HG02870 (cell line): ENCODE data around the gene ARMC7.

Experiments
- ATAC-seq: cut with Tn5 transposase; IDR thresholded peaks from one replicate; pipeline ENCODE4 v1.9.1; 2021; ENCODE audit warnings: mild to moderate bottlenecking, moderate library complexity; ENCODE audit not compliant: unreplicated experiment

ARMC7 gene

DNA sequence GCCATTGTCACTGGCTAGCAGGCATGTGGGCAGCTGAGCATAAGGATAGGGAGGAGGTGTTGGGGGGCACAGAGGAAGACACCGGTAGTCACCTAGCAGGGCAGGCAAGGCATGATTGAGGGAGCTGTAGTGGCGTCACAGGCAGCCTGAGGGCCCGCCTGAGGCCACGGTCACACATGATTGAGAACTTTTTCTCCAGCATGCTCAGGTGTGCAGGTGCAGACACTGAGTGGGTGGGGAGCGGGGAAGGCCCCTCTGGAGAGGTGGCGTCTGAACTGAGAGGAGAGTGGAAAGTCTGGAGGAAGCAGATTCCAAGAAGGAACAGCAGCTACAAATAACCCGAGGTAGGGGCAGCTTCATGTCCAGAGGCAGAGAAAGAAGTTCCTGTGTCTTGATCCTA lies 10.9 kb upstream of the ARMC7 start:
- no peak for ATAC-seq

DNA sequence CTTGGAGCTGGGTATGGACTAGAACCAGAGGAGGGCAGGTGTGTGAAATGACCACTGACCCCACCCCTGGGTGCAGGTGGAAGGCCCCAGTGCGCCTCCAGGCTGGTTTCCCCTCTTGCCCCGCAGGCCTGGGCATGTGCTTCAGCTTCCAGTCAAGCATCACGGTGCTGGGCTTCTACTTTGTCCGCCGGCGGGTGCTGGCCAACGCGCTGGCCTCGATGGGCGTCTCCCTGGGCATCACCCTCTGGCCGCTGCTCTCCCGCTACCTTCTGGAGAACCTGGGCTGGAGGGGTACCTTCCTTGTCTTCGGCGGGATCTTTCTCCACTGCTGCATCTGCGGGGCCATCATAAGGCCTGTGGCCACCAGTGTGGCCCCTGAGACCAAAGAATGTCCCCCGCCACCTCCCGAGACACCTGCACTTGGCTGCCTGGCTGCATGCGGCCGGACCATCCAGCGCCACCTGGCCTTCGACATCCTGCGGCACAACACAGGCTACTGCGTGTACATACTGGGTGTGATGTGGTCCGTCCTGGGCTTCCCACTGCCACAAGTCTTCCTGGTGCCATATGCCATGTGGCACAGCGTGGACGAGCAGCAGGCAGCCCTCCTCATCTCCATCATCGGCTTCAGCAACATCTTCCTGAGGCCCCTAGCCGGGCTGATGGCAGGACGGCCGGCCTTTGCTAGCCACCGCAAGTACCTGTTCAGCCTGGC lies 9.7 kb upstream of the ARMC7 start:
- ATAC-seq: no peak

DNA sequence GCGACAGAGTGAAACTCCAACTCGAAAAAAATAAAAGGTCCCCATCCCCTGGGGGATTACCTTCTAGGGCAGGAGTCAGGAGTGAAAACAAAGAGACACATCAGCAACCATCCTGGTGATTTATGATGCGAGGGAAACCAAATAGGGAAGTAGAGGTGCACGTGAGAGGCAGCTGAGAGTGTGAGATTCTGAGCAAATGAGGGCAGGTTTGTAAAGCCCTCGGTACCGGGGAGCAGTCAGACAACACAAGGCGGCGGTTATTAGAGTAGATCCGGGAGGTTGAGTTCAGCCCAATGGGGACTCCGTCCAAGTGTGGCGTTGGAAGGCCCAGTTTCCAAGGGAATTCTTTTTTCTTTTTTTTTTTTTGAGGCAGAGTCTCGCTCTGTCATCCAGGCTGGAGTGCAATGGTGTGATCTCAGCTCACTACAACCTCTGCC lies 7.4 kb upstream of the ARMC7 start:
- ATAC-seq: no peak

DNA sequence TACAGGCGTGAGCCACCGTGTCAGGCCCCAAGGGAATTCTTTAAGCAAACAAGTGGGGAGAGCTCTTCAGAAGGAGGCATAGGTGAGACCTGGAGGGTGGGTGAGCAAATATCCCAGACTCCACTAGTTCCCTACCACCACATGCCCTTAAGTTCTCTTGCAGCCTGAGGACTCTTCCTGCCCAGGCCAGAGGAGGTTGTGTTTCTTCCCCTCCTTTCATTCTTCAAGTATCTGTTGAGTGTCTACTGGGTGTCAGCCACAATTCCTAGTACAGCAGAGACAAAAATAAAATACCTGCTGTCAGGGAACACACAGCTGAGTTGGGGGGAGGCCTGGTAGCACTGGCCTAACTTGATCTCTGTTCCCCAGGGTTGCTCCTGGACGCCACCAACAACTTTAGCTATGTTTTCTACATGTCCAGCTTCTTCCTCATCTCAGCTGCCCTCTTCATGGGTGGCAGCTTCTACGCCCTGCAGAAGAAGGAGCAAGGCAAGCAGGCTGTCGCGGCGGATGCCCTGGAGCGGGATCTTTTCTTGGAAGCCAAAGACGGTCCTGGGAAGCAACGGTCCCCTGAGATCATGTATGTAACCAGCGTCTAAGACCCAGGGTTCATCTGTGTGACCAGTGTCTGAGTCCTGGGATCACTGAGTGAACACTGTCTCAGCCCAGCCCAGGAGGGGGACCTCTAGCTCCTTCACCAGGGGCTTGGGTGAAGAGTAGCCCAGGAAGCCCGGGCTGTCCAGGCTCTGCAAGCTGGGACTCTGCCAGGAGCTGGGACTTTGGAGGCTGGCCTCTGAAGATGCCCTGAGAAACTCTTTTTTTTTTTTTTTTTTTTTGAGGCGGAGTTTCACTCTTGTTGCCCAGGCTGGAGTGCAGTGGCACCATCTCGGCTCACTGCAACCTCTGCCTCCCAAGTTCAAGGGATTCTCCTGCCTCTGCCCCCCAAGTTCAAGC lies 5.9 kb upstream of the ARMC7 start:
- no peak for ATAC-seq

DNA sequence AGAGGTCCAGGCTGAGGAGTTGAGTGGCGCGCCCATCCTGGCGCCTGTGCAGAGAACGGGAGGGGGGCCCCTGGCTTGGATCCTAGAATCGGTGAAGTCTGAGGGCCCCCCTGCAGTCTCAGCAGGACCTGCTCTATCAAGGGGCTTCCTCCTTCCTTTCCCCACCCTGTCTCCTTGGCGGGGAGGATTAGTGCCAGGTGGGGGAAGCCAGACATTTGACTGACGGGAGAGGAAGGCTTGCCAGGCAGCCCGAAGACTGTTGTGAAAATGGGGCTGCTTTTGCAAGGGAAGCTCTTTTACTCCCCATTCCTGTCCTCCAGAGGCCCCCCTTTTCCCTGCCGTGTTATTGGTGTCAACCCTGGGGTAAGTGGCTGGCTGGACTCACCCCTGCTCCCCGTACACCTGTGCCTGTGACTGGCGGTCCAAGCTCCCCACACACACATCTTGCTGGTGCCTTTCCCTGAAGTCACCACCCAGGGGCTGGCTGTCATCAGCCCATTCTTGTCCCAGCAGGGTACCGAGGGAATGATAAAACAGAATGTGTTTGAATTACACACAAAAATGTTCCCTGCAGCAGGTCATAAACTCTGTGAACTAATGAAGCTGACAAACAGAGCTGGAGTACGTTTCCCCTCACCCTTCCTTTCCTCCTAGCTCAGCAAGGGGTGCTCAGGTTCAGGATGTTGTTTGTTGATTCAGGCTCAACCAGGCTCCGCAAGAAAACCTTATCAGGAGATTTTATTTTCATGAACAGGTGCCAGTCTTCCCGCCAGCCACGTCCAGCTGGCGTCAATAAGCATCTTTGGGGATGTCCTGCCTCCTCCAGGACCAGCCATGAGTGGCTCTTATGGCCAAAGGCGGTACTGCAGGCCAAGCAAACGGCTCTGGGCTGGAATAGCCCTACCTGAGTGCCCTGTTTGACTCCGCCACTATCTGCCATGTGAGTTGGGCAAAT lies 4.4 kb upstream of the ARMC7 start:
- no peak for ATAC-seq

DNA sequence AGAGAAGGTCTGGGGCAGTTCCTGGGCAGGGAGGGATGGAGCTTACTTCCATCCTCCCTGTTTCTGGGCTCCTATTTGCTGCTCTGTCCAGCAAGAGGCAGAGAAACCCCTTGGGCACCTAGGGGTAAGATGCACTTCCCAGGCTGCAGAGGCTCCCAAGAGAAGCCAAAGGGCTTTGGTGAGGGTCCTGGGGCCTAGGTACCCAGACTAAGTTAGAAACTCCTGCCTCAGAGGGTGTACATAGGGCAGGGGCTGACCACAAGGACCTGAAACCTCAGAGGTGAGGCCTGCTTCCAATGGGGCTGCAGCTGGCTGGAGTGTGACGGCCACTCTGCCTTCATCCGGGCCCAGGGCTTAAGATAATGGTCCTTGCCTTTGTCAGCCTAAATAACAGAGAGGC lies 1.6 kb upstream of the ARMC7 start:
- ATAC-seq: no peak

DNA sequence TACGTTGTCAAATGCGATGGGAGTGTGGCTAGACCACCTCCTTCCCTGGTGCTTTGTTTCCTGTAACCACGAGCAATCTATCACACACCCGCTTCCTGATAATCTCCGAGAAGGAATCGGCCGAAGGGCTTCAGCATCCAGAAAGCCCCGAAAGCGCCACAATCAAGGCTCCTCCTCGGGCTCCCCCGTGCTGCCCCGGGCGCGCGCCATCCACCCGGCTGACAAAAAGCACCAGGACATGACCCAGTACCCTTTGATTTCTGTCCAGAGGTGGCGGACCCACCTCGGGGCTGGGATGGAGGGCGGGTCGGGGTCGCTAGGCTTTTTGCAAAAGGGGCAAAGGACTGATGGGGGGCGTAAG lies 743 bp upstream of the ARMC7 start:
- ATAC-seq: no peak

DNA sequence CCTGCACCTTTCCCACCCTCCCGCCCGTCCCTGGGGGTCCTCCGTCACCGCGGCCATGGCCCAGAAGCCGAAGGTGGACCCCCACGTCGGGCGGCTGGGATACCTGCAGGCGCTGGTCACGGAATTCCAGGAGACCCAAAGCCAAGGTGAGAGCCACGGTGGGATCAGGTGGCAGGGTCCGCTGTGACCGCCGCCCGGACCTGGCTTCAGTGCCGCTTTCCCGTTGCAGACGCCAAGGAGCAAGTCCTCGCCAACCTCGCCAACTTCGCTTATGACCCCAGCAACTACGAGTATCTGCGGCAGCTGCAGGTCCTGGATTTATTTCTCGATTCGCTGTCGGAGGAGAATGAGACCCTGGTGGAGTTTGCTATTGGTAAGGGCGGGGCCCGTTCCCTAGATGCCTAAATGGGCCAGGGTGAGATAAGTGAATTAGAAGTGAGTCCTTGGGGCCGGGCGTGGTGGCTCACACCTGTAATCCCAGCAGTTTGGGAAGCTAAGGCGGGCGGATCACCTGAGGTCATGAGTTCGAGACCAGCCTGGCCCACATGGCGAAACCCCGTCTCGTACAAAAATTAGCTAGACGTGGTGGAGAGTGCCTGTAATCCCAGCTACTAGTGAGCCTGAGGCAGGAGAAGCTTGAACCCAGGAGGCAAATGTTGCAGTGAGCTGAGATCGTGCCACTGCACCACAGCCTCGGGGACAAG lies 617 bp downstream of the ARMC7 start:
- no peak for ATAC-seq

DNA sequence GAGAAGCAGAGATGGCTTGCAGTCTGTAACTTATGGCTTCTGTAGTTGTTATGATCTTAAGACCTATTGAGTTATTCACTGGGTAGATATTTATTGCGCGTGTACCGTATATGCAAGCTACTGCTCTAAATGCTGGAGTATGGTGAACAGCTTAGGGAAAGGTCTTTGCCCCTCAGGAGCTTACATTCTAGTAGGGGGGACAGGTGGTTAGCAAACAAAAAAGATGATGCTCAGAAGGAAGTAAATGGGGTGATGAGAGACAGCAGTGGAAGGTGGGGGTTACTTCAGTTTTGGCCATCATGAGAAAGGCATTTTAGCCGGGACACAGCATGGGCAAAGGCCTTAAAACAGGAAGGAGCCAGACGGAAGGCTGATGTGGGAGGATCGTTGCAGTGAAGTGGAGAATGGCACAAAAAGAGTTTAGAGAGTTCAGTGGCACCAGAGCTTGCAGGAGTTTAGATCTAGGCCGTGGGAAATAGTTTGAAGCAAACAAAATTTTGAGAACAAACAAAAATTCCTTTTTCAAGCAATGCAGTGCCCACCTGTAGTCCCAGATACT lies 2.1 kb downstream of the ARMC7 start:
- no peak for ATAC-seq

DNA sequence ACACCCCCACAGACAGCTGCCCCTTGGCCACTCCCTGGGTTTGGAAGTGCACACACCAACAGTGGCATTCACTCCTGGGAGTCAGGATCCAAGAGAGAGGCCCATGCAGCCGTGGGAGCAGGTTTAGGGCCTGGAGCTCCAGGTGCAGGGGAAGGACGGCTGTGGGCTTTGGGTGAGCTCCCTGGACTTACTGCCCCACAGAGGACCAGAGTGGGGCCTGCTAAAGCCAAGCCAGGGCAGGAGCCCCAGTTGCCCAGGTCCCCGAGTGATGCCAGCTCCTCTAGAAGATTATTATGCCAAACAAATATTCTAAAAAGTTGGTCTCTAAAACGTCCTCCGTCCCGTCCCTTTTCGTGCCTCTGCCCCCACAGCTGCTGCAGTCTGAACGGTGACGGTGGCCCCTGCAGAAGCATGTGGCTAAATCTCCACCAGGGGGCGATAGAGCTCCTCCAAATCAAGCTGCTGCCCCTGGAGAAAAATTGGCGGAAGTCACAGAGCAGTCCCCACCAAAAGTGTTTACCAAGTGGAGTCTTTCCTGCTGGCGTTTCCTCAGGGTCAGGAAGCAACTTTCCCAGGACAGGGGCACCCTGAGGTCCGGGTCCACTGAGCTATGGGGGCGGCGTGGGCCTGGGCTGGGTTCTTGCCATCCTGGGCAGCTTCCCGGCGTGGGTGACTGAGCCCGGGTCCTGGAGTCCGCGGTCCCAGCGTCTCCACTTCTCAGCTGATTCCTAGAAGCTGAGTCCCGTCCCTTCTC lies 4.2 kb downstream of the ARMC7 start:
- no peak for ATAC-seq

DNA sequence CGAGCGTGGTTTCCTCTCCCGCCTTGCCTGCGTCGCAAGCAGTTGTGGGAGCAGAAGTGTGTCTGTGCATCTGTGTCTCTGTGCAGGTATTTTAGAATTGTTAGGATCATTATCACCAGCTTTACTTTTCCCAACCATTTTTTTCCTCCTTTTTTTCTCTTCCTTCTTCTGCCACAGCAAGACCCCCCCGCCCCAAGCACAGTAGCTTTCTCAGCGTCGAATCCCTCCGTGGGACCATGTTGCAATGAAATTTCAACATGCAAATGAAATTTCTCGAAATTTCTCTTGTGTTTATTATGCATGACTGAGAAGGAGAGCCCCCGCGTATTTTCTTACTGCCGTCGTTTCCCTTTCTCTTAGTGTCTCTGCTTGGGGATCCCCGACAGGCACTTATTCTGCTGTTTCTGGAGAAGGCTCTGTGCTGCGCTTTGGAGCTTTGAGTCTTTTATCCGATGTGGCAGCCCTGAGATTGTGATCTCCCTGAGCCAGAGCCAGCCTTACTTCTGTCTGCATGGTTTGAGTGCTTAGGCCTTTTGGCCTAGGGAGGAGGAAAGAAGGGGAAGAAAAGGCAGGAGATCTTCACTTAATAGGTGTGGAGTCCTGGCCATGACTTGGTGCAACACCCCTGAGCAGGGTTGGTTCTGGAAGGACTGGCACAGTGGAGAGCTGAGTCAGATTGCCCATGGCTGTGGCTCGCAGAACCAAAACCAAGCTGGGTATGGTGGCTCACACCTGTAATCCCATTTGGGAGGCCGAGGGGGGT lies 5.0 kb downstream of the ARMC7 start:
- no peak for ATAC-seq

DNA sequence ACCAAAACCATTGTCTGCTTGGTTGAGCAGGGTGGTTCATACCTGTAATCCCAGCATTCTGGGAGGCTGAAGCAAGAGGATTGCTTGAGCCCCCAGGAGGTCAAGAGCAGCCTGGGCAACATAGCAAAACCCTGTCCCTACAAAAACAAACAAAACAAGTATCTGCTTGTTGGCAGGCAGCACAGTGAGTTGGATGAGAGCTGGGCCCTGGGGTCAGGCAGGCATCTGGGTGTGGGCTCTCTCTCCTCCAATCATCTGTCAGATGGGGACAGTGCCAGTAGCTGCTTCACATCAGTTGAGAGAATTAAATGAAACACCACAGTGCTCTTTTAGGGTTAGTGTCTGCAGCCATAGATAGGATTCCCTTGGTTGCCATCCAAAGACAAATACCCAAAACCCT lies 5.8 kb downstream of the ARMC7 start:
- no peak for ATAC-seq

DNA sequence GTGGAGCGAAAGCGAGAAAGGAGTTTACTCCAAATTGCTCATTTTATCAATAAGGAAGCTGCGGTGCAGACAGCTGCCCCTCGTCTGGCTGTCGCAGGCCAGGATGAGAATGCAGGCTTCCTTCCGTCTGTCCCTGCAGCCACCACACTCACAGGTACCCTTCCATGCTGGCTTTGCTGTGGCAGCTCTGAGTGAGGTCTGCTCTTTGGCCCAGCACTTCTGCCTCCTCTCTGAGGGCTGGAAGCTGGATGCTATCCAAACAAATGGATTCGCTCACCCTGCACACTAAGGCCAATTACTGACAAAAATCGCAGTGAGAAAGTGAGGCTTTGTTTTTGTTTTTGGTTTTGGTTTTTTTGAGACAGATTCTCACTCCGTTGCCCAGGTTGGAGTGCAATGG lies 7.0 kb downstream of the ARMC7 start:
- no peak for ATAC-seq

DNA sequence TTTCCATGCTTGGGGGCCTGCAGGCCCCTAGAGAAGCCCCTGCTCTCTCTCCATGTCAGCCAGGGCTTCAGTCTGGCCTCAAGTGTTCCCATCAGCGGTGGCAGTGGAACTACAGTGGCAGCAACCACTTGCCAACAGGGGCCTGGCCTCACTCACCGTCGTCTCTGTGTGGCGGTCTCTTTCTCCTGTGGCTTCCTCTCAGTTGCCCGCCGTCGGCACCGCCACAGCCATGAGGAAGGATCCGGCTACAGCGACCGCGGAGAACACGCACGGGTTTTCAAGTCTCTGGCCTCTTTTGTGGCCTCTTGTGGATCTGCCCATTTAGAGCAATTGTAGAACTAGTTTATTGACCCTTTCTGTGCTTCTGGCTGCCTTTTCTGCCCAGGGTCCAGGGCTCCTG lies 8.5 kb downstream of the ARMC7 start:
- ATAC-seq: no peak

DNA sequence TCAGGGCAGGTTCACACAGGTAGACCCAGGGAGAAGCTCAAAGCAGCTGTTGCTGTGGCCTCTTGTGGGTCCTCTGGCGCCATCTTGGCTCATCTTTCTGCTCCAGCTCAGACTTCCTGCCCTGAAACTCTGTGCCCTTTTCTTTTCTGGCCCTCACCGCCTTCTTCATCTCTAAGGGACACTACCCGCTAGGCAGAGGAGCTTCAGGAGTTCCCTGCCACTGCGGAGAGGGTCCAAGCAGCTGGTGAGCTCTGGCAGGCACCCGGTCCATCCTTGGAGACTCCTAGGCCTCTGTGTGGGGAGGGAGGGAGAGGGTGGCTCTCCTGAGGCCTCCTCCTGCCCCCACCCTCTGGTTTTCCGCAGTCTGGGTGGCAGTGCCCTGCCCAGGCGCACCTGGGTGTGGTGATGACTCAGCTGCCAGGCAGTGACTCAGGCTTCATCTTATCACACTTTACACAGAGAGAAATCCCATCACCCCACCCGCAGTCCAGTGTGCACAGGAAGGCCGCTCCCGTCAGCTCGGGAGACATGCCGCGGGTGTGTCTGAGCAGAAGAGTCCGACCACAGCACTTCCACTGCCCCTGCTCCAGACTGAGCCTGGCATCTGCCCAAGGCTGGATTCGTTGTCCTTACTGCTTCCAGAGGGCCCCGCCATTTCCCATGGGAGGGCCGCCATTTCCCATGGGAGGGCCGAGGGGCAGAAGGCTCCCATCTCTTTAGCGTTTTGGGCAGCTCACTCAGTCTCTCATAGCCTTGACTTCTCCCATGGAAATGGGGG lies 14.5 kb downstream of the ARMC7 start:
- no peak for ATAC-seq

DNA sequence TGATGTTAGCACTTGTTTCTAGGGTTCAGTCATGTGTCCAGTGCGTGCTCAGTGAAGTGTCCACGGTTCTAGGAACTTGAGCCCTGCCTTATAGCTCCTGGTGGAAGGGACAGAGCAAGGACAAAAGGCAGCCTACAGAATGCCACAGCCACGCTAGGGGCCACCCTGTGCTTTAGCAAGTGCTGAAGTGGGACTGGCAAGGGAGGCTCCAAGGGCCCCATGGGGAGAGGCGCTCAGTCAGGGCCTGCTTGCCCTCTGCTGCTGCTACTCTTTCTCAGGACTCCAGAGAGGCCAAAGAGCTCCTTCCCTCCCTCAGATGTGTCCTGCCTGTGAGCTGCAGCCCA lies 15.0 kb downstream of the ARMC7 start:
- ATAC-seq: no peak

DNA sequence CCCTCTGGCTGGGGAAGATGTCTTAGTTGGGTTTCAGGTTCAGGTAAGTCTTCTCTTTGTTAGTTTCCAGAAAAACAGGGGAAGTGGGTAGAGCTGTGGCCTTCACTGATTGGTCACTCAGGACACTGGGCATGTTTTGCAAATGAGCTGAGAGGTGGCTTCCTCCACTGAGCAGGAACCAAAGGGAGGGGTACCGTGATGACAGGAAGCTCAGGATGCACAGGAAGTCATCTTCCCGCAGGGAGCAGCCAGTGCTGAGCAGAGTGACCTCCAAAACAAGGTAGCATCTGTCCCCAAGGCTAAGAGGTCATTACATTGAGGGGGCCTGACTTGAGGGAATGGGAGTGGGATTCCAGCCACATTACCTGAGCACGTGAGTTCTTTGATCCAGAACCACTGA lies 16.2 kb downstream of the ARMC7 start:
- ATAC-seq: no peak

DNA sequence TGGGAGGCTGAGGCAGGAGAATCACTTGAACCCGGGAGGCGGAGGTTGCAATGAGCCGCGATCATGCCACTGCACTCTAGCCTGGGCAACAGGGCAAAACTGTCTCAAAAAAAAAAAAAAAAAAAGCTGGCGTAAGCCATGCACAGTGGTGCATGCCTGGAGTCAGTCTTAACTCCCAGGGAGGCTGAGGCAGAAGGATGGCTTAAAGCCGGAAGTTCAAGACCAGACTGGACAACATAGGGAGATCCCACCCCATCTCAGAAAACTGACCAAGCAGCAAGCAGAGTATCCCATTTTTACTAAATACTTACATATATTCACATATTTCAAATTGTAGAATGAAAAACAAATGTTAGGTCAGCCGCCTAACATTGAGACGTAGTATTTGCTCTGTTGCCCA lies 17.2 kb downstream of the ARMC7 start:
- no peak for ATAC-seq
